Ascending aorta (tissue), 2 donors: Measurements from ENCODE around the gene KCNH5. TPM values are rescaled to one million over a fixed set of nuclear protein-coding genes. Genes with fewer than 3 reads are reported as not detected.

ENCODE experiments used
- DNase-seq, 2 donors: peaks; one replicate each; pipeline ENCODE4 v3.0.0-alpha.2; 2019; ENCODE audit warnings: low spot score in 2 of 2
- H3K27ac ChIP-seq, 2 donors: fragments of 200-600 bp; sonication (generic); one replicate each; pipeline ENCODE4 v1.5.1; 2016 to 2017; ENCODE audit warnings: mild to moderate bottlenecking in 1 of 2
- H3K27me3 ChIP-seq: fragments of 200-600 bp; sonication (generic); one replicate; pipeline ENCODE4 v1.5.1; 2017
- H3K36me3 ChIP-seq, 2 donors: fragments of 200-600 bp; sonication (generic); one replicate each; pipeline ENCODE4 v1.5.1; 2016
- H3K4me1 ChIP-seq, 2 donors: fragments of 200-600 bp; sonication (generic); one replicate each; pipeline ENCODE4 v1.5.1; 2016 to 2017; ENCODE audit warnings: mild to moderate bottlenecking in 1 of 2
- H3K4me3 ChIP-seq, 2 donors: fragments of 200-600 bp; sonication (generic); one replicate each; pipeline ENCODE4 v1.5.1; 2016 to 2017; ENCODE audit warnings: mild to moderate bottlenecking in 1 of 2
- H3K9me3 ChIP-seq, 2 donors: fragments of 200-600 bp; sonication (generic); one replicate each; pipeline ENCODE4 v1.5.1; 2016
- intact Hi-C: fragments of 100-400 bp; cut with DNase I; formaldehyde crosslinking; loops from one replicate; pipeline ENCODE4 v1.15.1; 2023
- total RNA-seq: library from RNA; depleted of rRNA; stranded (reverse); fragments of >200 nt; gene quantifications from one replicate; pipeline ENCODE4 v1.1.0, GENCODE V29; 2016
- TF ChIP-seq, protein P1 (sequence below), 3 experiments: fragments of 200-600 bp in 2 of 3; fragments of 450-650 bp in 1 of 3; sonication (generic) in 2 of 3; IDR thresholded peaks; one replicate each; pipeline ENCODE4 v1.5.1; 2016 to 2019; ENCODE audit warnings: antibody characterized with exemption in 3 of 3, mild to moderate bottlenecking in 1 of 3, moderate library complexity in 1 of 3

KCNH5 gene
- total RNA-seq, 1 donor from 2014 or later: not detected

DNA sequence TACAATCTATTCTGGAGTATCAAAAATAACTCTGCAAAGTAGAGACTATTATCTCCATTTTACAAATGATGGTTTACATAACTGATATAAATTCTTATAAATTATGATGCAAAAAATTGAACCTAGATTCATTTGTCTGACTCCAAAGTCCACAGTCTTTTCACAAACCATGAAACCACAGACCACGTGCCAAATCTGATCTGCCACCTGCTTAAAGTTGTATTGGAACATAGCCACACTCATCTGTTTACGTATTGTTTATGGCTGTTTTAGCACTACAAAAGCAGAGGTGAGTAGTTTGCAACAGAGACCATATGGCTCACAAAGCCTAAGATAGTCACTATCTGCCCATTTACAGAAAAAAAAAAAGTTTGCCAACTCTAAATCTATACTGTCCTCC lies 105.3 kb downstream of the KCNH5 start:
- no peak for DNase-seq
- Histone ChIP-seq H3K4me3 (no peak overlapping the region), H3K4me1 (no peaks in the 10 kb centered on the region), H3K27ac (no peak overlapping the region), H3K9me3 (no peaks in the 10 kb centered on the region), H3K27me3 (no peaks in the 10 kb centered on the region), H3K36me3 (no peaks in the 10 kb centered on the region)
- TF ChIP-seq, protein P1, sequence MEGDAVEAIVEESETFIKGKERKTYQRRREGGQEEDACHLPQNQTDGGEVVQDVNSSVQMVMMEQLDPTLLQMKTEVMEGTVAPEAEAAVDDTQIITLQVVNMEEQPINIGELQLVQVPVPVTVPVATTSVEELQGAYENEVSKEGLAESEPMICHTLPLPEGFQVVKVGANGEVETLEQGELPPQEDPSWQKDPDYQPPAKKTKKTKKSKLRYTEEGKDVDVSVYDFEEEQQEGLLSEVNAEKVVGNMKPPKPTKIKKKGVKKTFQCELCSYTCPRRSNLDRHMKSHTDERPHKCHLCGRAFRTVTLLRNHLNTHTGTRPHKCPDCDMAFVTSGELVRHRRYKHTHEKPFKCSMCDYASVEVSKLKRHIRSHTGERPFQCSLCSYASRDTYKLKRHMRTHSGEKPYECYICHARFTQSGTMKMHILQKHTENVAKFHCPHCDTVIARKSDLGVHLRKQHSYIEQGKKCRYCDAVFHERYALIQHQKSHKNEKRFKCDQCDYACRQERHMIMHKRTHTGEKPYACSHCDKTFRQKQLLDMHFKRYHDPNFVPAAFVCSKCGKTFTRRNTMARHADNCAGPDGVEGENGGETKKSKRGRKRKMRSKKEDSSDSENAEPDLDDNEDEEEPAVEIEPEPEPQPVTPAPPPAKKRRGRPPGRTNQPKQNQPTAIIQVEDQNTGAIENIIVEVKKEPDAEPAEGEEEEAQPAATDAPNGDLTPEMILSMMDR (IDR thresholded peaks at IDR 0.05): no peak
- intact Hi-C loops: no loop called here

DNA sequence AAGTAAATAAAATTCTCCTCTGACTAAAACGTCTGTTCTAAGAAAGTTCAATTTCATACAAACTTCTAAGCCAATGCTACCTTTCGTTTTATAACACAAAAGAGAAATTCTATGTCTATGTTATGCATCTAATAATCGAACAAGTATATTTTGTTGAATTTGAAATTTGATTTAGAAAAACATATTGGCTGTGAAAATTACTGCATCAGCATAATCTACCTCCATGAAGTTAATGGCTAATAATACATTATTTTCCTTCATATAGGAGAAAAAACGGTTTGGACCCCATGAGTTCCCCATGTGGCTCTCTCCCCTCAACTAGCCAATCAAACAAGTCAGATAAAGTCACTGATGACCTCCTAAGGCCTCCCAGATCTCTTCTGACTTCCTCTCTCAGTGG lies 106.5 kb downstream of the KCNH5 start:
- TF ChIP-seq, protein P1 (IDR thresholded peaks at IDR 0.05): no peak
- intact Hi-C loops: no loop called here
- Histone ChIP-seq H3K9me3 (no peaks in the 10 kb centered on the region), H3K27ac (no peak overlapping the region), H3K4me1 (no peaks in the 10 kb centered on the region), H3K36me3 (no peaks in the 10 kb centered on the region), H3K27me3 (no peaks in the 10 kb centered on the region), H3K4me3 (no peak overlapping the region)
- no peak for DNase-seq

DNA sequence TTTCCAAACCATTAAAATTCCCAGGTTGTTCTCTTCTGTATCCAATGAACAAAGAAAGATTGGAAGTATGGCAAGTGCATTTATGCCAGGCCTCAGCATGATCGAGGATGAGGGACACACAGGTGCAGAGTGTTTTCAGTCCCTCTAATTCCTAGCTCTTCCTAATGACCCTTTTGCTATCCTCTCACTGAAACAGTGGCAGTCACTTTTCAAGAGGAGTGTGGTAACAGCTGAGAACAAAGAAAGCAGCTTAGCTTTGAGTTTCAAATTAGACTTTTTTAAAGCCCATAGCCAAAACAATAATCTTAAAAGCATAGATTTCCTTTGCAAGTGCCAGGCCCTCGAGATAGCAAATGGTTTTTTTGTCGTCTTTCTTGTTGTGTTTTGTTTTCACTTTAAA lies 110.8 kb downstream of the KCNH5 start:
- no peak for DNase-seq
- Histone ChIP-seq H3K4me3 (no peak overlapping the region), H3K27ac (no peak overlapping the region), H3K36me3 (no peaks in the 10 kb centered on the region), H3K27me3 (no peaks in the 10 kb centered on the region), H3K9me3 (no peaks in the 10 kb centered on the region), H3K4me1 (no peaks in the 10 kb centered on the region)
- intact Hi-C loops: no loop called here
- TF ChIP-seq, protein P1 (IDR thresholded peaks at IDR 0.05): no peak

DNA sequence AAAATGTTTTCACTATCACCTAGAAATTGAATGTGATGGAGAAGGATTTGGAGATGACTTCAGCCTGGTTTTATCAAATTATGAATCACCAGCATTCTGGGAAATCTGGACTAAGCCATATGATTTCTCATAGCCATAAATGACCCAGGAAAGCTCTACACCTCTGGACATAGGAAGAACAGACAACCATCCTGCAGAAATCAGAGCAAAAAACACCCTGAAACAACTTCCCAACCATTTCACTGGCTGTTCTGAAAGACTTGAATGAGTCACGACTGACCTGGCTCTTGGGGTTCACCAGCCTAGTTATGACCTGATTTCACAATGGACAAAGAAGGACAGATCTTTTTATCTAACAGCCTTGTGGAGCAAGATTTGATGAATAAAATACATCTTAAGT lies 123.8 kb downstream of the KCNH5 start:
- H3K27me3 ChIP-seq: no peaks in the 10 kb centered on the region
- DNase-seq: no peak
- no peaks in the 10 kb centered on the region for H3K4me1 ChIP-seq
- TF ChIP-seq, protein P1 (IDR thresholded peaks at IDR 0.05): no peak
- H3K4me3 ChIP-seq: no peak overlapping the region
- no peaks in the 10 kb centered on the region for H3K9me3 ChIP-seq
- intact Hi-C loops: no loop called here
- no peaks in the 10 kb centered on the region for H3K36me3 ChIP-seq
- no peak overlapping the region for H3K27ac ChIP-seq

DNA sequence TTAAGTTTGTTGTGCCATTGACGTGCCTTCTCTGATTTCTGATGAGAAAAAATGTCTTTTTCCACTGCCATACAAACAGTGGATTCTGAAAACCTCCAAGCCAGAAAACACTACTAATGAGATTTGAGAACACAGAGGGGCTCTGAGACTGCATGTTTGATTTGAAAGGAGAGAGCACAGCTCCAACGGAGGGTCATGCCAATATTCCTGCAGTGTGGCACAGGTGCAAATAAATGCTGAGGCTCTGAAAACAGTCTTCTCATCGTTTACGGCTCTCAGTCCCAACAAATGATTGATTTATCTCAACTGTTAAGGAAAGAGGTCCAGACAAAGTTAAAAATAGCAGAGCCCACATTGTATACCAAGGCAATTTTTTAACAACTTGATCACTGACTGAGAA lies 128.7 kb downstream of the KCNH5 start:
- H3K27ac ChIP-seq: no peak overlapping the region
- DNase-seq: no peak
- no peaks in the 10 kb centered on the region for H3K4me1 ChIP-seq
- no peaks in the 10 kb centered on the region for H3K27me3 ChIP-seq
- no peak overlapping the region for H3K4me3 ChIP-seq
- no peaks in the 10 kb centered on the region for H3K9me3 ChIP-seq
- TF ChIP-seq, protein P1 (IDR thresholded peaks at IDR 0.05): no peak
- no peaks in the 10 kb centered on the region for H3K36me3 ChIP-seq
- intact Hi-C loops: no loop called here

DNA sequence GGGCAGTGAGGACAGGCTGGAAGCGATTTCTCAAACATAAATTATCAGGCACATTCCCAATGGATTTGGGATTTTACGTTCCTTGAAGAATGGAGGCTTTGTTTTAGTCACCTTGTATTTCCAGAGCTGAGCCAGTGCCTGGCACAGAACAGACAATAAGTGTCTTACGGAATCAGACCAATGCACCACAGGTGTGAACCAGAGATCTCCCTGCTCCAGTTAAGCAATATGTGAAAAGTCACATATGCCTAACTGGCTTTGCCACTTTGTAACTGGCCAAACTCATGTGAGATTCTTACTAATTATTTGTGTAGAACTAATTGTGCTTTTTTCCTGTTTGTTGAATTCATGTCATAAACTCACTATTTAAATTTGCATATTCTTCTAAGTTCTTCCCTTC lies 130.4 kb downstream of the KCNH5 start:
- TF ChIP-seq, protein P1 (IDR thresholded peaks at IDR 0.05): no peak
- H3K36me3 ChIP-seq: no peaks in the 10 kb centered on the region
- no peak overlapping the region for H3K27ac ChIP-seq
- intact Hi-C loops: no loop called here
- DNase-seq: no peak
- no peaks in the 10 kb centered on the region for H3K9me3 ChIP-seq
- no peaks in the 10 kb centered on the region for H3K4me1 ChIP-seq
- H3K4me3 ChIP-seq: no peak overlapping the region
- no peaks in the 10 kb centered on the region for H3K27me3 ChIP-seq
